ENCODE data around the gene ACACA.

Gene ACACA

GRCh38 chr17:37123941-37124820, 282.5 kb downstream of the ACACA start:
- no peak for DNase-seq

- no peak for DNase-seq
Measured at GRCh38 chr17:37123386-37123785, 283.2 kb downstream of the ACACA start.

GRCh38 chr17:37121616-37122015, 285.0 kb downstream of the ACACA start:
- DNase-seq: no peak

- DNase-seq: no peak
Measured at GRCh38 chr17:37118366-37119137, 288.1 kb downstream of the ACACA start.

- DNase-seq: no peak
Measured at GRCh38 chr17:37117373-37118142, 289.1 kb downstream of the ACACA start.

- DNase-seq: no peak
Measured at GRCh38 chr17:37116671-37117185, 289.9 kb downstream of the ACACA start.

- DNase-seq: no peak
Measured at GRCh38 chr17:37111329-37111728, 295.3 kb downstream of the ACACA start.

GRCh38 chr17:37110746-37111145, 295.9 kb downstream of the ACACA start:
- no peak for DNase-seq

GRCh38 chr17:37109731-37110710, 296.6 kb downstream of the ACACA start:
- no peak for DNase-seq

GRCh38 chr17:37109106-37109505, 297.5 kb downstream of the ACACA start:
- DNase-seq: no peak

GRCh38 chr17:37107406-37108083, 299.1 kb downstream of the ACACA start:
- DNase-seq: no peak

- no peak for DNase-seq
Measured at GRCh38 chr17:37106049-37106448, 300.6 kb downstream of the ACACA start.

GRCh38 chr17:37103231-37103630, 303.4 kb downstream of the ACACA start:
- no peak for DNase-seq

- no peak for DNase-seq
Measured at GRCh38 chr17:37101306-37101705, 305.3 kb downstream of the ACACA start.

GRCh38 chr17:37100231-37100630, 306.4 kb downstream of the ACACA start:
- no peak for DNase-seq

GRCh38 chr17:37098910-37099664, 307.5 kb downstream of the ACACA start:
- no peak for DNase-seq

GRCh38 chr17:37098152-37098551, 308.5 kb downstream of the ACACA start:
- no peak for DNase-seq

GRCh38 chr17:37097154-37097553, 309.5 kb downstream of the ACACA start:
- DNase-seq: no peak

GRCh38 chr17:37096071-37096470, 310.6 kb downstream of the ACACA start:
- no peak for DNase-seq

- no peak for DNase-seq
Measured at GRCh38 chr17:37094391-37094790, 312.2 kb downstream of the ACACA start.

Measured in activated gamma-delta T cell (primary cell).